Stimulated activated CD4-positive, alpha-beta T cell treated with anti-CD3 and anti-CD28 coated beads, Interleukin-2, amount 100 ng/mL, for 4 hours (primary cell): ENCODE data around the gene YBX2.

ENCODE experiments used
- DNase-seq: peaks from one replicate; pipeline ENCODE4 v3.0.0-alpha.2; 2020; ENCODE audit warnings: low read depth

Gene YBX2

GRCh38 chr17:7322520-7323194 is 28.2 kb upstream of the YBX2 start:
- no peak for DNase-seq

- DNase-seq, result no peak
Observed at GRCh38 chr17:7321466-7321865, 27.0 kb upstream of the YBX2 start.

- DNase-seq, result no peak
Observed at GRCh38 chr17:7318121-7318860, 23.9 kb upstream of the YBX2 start.

- DNase-seq, result no peak
Observed at GRCh38 chr17:7317161-7317803, 22.8 kb upstream of the YBX2 start.

- no peak for DNase-seq
Observed at GRCh38 chr17:7315570-7316235, 21.3 kb upstream of the YBX2 start.

- DNase-seq, result peak; percentile 89
Observed at GRCh38 chr17:7314719-7315569, 20.5 kb upstream of the YBX2 start, which contains the start of gene GPS2. TSS of gene GPS2 (minus strand) at chr17:7315360. CDS start at chr17:7315052, 308 bp downstream.

GRCh38 chr17:7313890-7314718 is 19.7 kb upstream of the YBX2 start:
- no peak for DNase-seq

GRCh38 chr17:7313088-7313889 is 18.9 kb upstream of the YBX2 start:
- DNase-seq, result no peak

GRCh38 chr17:7312432-7313087 is 18.1 kb upstream of the YBX2 start:
- DNase-seq, result no peak

GRCh38 chr17:7311110-7311705 is 16.8 kb upstream of the YBX2 start:
- no peak for DNase-seq

GRCh38 chr17:7309628-7310027 is 15.2 kb upstream of the YBX2 start:
- no peak for DNase-seq

- peak; percentile 86 for DNase-seq
Observed at GRCh38 chr17:7308625-7309433, 14.4 kb upstream of the YBX2 start.

- DNase-seq, result peak; percentile 41
Observed at GRCh38 chr17:7307686-7308624, 13.5 kb upstream of the YBX2 start.

- DNase-seq, result peak; percentile 100
Observed at GRCh38 chr17:7306911-7307685, 12.7 kb upstream of the YBX2 start, which contains the start of gene EIF5A. TSS of gene EIF5A (plus strand) at chr17:7307628. CDS start at chr17:7309636, 2,008 bp downstream.

- DNase-seq, result no peak
Observed at GRCh38 chr17:7304179-7304578, 9.7 kb upstream of the YBX2 start.
